IMR-90 (cell line): ENCODE measurements around the gene MYRFL. TPM values are rescaled to one million over a fixed set of nuclear protein-coding genes. Genes with fewer than 3 reads are reported as not detected.

Experiments
- ATAC-seq: fragments of 200-7000 bp; cut with Tn5 transposase; 2 replicates; pipeline ENCODE4 v1.9.1; 2020; ENCODE audit warnings: low read depth, mild to moderate bottlenecking, moderate library complexity
- BruUV-seq: library from RNA; stranded (reverse); fragments of 400-500 nt; replicated peaks from 2 replicates; lab custom pipeline; 2021; lab: Mats Ljungman, UMichigan
- CTCF ChIA-PET: fragments of 300-600 bp; formaldehyde crosslinking; extraction: SDS; loops from one replicate; lab custom pipeline; 2021; ENCODE audit warnings: antibody characterized with exemption; lab: Yijun Ruan, JAX
- POLR2A ChIA-PET: fragments of 300-600 bp; sonication (Branson Sonifier 250); formaldehyde crosslinking; loops from one replicate; lab custom pipeline; 2022; ENCODE audit warnings: antibody characterized with exemption; ENCODE audit not compliant: unreplicated experiment; lab: Charles Lee
- DNase-seq: peaks from one replicate; pipeline ENCODE4 v3.0.0; 2013
- H2AFZ ChIP-seq: replicated peaks from 2 replicates; pipeline ENCODE3; 2013; ENCODE audit warnings: low read length, mild to moderate bottlenecking; ENCODE audit not compliant: poor library complexity
- H2AK5ac ChIP-seq: 2 replicates; pipeline ENCODE4 v1.6.1; 2013; ENCODE audit warnings: low read depth, low read length, inconsistent platforms
- H2AK9ac ChIP-seq: replicated peaks from 2 replicates; pipeline ENCODE3; 2013; ENCODE audit warnings: mild to moderate bottlenecking, low read depth, low read length, moderate library complexity; ENCODE audit not compliant: poor library complexity
- H2BK120ac ChIP-seq: 2 replicates; pipeline ENCODE4 v1.6.1; 2013; ENCODE audit warnings: low read depth, low read length, inconsistent platforms
- H2BK15ac ChIP-seq: 3 replicates; pipeline ENCODE4 v1.6.1; 2013; ENCODE audit warnings: low read depth, low read length, inconsistent platforms
- H2BK20ac ChIP-seq: 2 replicates; pipeline ENCODE4 v1.6.1; 2013; ENCODE audit warnings: low read depth, mild to moderate bottlenecking, inconsistent platforms, low read length, moderate library complexity
- H2BK5ac ChIP-seq: 2 replicates; pipeline ENCODE4 v1.6.1; 2013; ENCODE audit warnings: mild to moderate bottlenecking, low read depth, low read length, inconsistent platforms; ENCODE audit not compliant: poor library complexity, severe bottlenecking
- H3K14ac ChIP-seq: replicated peaks from 2 replicates; pipeline ENCODE4 v1.6.1; 2013; ENCODE audit warnings: low read depth, low read length, inconsistent platforms
- H3K18ac ChIP-seq: 2 replicates; pipeline ENCODE4 v1.6.1; 2013; ENCODE audit warnings: low read depth, low read length, control low read depth
- H3K23ac ChIP-seq: 2 replicates; pipeline ENCODE4 v1.6.1; 2013; ENCODE audit warnings: low read depth, low read length, inconsistent platforms
- H3K27ac ChIP-seq: 2 replicates; pipeline ENCODE4 v1.5.1; 2013; ENCODE audit warnings: mild to moderate bottlenecking, control low read depth, low read length; ENCODE audit not compliant: insufficient read depth
- H3K27me3 ChIP-seq: 2 replicates; pipeline ENCODE4 v1.6.1; 2013; ENCODE audit warnings: low read length; ENCODE audit not compliant: control insufficient read depth, insufficient read depth
- H3K36me3 ChIP-seq: 2 replicates; pipeline ENCODE4 v1.6.1; 2013; ENCODE audit warnings: low read length, mixed read lengths; ENCODE audit not compliant: control insufficient read depth, insufficient read depth
- H3K4ac ChIP-seq: 2 replicates; pipeline ENCODE4 v1.6.1; 2013; ENCODE audit warnings: low read depth, low read length, inconsistent platforms
- H3K4me1 ChIP-seq: 2 replicates; pipeline ENCODE4 v1.6.1; 2013; ENCODE audit warnings: low read length, mixed read lengths; ENCODE audit not compliant: control insufficient read depth, insufficient read depth
- H3K4me2 ChIP-seq: 2 replicates; pipeline ENCODE4 v1.6.1; 2013; ENCODE audit warnings: low read depth, mild to moderate bottlenecking, control low read depth, low read length, moderate library complexity
- H3K4me3 ChIP-seq: 2 replicates; pipeline ENCODE4 v1.5.1; 2013; ENCODE audit warnings: low read depth, mild to moderate bottlenecking, control low read depth, low read length, moderate library complexity; ENCODE audit not compliant: insufficient read depth
- H3K56ac ChIP-seq: 2 replicates; pipeline ENCODE4 v1.6.1; 2013; ENCODE audit warnings: low read length, inconsistent platforms; ENCODE audit not compliant: insufficient read depth; ENCODE audit errors: extremely low read depth
- H3K79me1 ChIP-seq, 2 experiments: 2 replicates each; pipeline ENCODE4 v1.6.1; 2013; ENCODE audit warnings: low read length in 2 of 2, inconsistent platforms in 1 of 2, low read depth in 1 of 2
- H3K9ac ChIP-seq: 2 replicates; pipeline ENCODE4 v1.6.1; 2013; ENCODE audit warnings: low read depth, low read length, control low read depth
- H3K9me1 ChIP-seq: 2 replicates; pipeline ENCODE4 v1.6.1; 2013; ENCODE audit warnings: low read length, inconsistent platforms; ENCODE audit not compliant: insufficient read depth
- H3K9me3 ChIP-seq: 2 replicates; pipeline ENCODE4 v1.6.1; 2013; ENCODE audit warnings: low read length; ENCODE audit not compliant: control insufficient read depth, insufficient read depth
- H4K20me1 ChIP-seq: 2 replicates; pipeline ENCODE4 v1.6.1; 2013; ENCODE audit warnings: low read length, inconsistent platforms; ENCODE audit not compliant: insufficient read depth
- H4K5ac ChIP-seq: 2 replicates; pipeline ENCODE4 v1.6.1; 2013; ENCODE audit warnings: mild to moderate bottlenecking, low read depth, low read length, control low read depth
- H4K8ac ChIP-seq, 2 experiments: 2 replicates each; pipeline ENCODE4 v1.6.1; 2013; ENCODE audit warnings: low read depth in 2 of 2, low read length in 2 of 2, control low read depth in 1 of 2, inconsistent platforms in 1 of 2
- H4K91ac ChIP-seq: 2 replicates; pipeline ENCODE4 v1.6.1; 2013; ENCODE audit warnings: low read depth, low read length, inconsistent platforms; ENCODE audit not compliant: insufficient read depth
- CEBPB ChIP-seq: IDR thresholded peaks from 2 replicates; pipeline ENCODE4 v1.6.1; 2012; ENCODE audit warnings: low read depth, low read length, improper control_type of control experiment
- NFE2L2 ChIP-seq: fragments of 150-350 bp; IDR thresholded peaks from 2 replicates; pipeline ENCODE4 v1.6.1; 2016; ENCODE audit warnings: low read depth, mild to moderate bottlenecking, low read length
- POLR2A ChIP-seq: IDR thresholded peaks from 2 replicates; pipeline ENCODE4 v1.6.1; 2012; ENCODE audit warnings: mild to moderate bottlenecking, low read depth, low read length
- RFX5 ChIP-seq: IDR thresholded peaks from 2 replicates; pipeline ENCODE4 v1.8.0; 2012; ENCODE audit warnings: low read depth, mild to moderate bottlenecking, low read length, moderate library complexity
- dilution Hi-C: fragments of 300-500 bp; cut with HindIII; formaldehyde crosslinking; loops from one replicate; pipeline ENCODE4 v1.14.3; 2018; ENCODE audit warnings: low sequenced_read_pairs; ENCODE audit not compliant: unreplicated experiment
- in situ Hi-C: fragments of 300-500 bp; cut with MboI; formaldehyde crosslinking; loops from 3 replicates; pipeline ENCODE4 v1.14.3; 2019; ENCODE audit warnings: low sequenced_read_pairs, inconsistent platforms, mixed read lengths
- intact Hi-C: fragments of 100-400 bp; cut with micrococcal nuclease; formaldehyde crosslinking; loops from 2 replicates; pipeline ENCODE4 v1.10.0; 2022
- polyA plus RNA-seq, 3 experiments: library from polyadenylated mRNA; depleted of rRNA; stranded (reverse); fragments of >200 nt; gene quantifications; 2 replicates each; pipeline ENCODE4 v1.2.3, GENCODE V29; 2012; ENCODE audit warnings: low replicate concordance in 1 of 3
- total RNA-seq: library from RNA; depleted of rRNA; stranded (reverse); fragments of >200 nt; gene quantifications from 2 replicates; pipeline ENCODE4 v1.2.3, GENCODE V29; 2012
- TF ChIP-seq, protein P1 (sequence below): conservative IDR thresholded peaks from 2 replicates; pipeline ENCODE4 v1.5.1; 2012; ENCODE audit warnings: mild to moderate bottlenecking, low read depth, low read length, improper control_type of control experiment

The MYRFL gene
- total and polyA plus RNA-seq, 2 of the 4 experiments (the other 2 are of a cell fraction): not detected

DNA sequence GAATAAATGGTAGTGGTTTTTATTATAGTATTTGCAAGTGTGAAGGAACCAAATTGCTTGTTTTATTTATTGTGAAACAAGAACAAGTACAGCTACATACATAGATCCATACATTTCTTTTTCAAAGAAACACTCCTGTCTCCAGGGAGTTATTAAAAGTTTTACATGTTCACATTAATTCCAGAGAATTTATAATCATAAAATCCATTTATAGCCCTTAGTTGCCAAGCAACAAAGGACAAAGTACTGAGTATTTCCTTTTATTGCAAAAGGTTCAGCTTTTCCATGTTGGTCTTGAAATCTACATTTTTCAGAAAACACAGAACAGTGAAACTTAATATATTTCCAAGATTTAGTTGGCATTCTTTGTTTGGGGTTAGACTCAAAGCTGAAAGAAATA is 9.5 kb downstream of the MYRFL start:
- H3K14ac ChIP-seq: no peak overlapping the region
- ChIA-PET CTCF (no interaction called here), POLR2A (no interaction called here)
- no peak for ATAC-seq
- in situ Hi-C loops: no loop called here
- H2AFZ ChIP-seq: no peak overlapping the region
- no peaks in the 10 kb centered on the region for H3K9me3 ChIP-seq
- no peak overlapping the region for H2AK9ac ChIP-seq
- H2AK5ac ChIP-seq: no peak overlapping the region
- no peak overlapping the region for H3K4ac ChIP-seq
- intact Hi-C loops: no loop called here
- H3K23ac ChIP-seq: no peak overlapping the region
- H3K4me1 ChIP-seq: no peaks in the 10 kb centered on the region
- H3K36me3 ChIP-seq: no peaks in the 10 kb centered on the region
- H4K20me1 ChIP-seq: no peaks in the 10 kb centered on the region
- H3K79me1 ChIP-seq: no peaks in the 10 kb centered on the region
- no peak overlapping the region for H4K91ac ChIP-seq
- no peak overlapping the region for H3K4me2 ChIP-seq
- dilution Hi-C loops: no loop called here
- H3K27me3 ChIP-seq: no peaks in the 10 kb centered on the region
- no peak overlapping the region for H2BK5ac ChIP-seq
- H3K4me3 ChIP-seq: no peak overlapping the region
- no peak overlapping the region for H3K9ac ChIP-seq
- no peaks in the 10 kb centered on the region for H3K9me1 ChIP-seq
- H4K5ac ChIP-seq: no peak overlapping the region
- no TSS peak for BruUV-seq
- no peak overlapping the region for H3K18ac ChIP-seq
- H4K8ac ChIP-seq: no peak overlapping the region
- H2BK20ac ChIP-seq: no peak overlapping the region
- TF ChIP-seq, protein P1, sequence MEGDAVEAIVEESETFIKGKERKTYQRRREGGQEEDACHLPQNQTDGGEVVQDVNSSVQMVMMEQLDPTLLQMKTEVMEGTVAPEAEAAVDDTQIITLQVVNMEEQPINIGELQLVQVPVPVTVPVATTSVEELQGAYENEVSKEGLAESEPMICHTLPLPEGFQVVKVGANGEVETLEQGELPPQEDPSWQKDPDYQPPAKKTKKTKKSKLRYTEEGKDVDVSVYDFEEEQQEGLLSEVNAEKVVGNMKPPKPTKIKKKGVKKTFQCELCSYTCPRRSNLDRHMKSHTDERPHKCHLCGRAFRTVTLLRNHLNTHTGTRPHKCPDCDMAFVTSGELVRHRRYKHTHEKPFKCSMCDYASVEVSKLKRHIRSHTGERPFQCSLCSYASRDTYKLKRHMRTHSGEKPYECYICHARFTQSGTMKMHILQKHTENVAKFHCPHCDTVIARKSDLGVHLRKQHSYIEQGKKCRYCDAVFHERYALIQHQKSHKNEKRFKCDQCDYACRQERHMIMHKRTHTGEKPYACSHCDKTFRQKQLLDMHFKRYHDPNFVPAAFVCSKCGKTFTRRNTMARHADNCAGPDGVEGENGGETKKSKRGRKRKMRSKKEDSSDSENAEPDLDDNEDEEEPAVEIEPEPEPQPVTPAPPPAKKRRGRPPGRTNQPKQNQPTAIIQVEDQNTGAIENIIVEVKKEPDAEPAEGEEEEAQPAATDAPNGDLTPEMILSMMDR: no peak
- TF ChIP-seq NFE2L2 (no peak), RFX5 (no peak), POLR2A (no peak), CEBPB (no peak)
- H3K27ac ChIP-seq: no peak overlapping the region
- H3K56ac ChIP-seq: no peak overlapping the region
- no peak for DNase-seq
- H2BK15ac ChIP-seq: no peak overlapping the region
- no peak overlapping the region for H2BK120ac ChIP-seq
